HG03139 (cell line): ENCODE measurements around the gene TSHZ3.

Experiments
- ATAC-seq: cut with Tn5 transposase; IDR thresholded peaks from one replicate; pipeline ENCODE4 v1.9.1; 2021; ENCODE audit not compliant: unreplicated experiment

Gene TSHZ3

GRCh38 chr19:31338069-31338776 is 11.0 kb downstream of the TSHZ3 start:
- ATAC-seq, result no peak

- no peak for ATAC-seq
These were observed 12.0 kb downstream of the TSHZ3 start for GRCh38 chr19:31337008-31337914.

GRCh38 chr19:31335716-31336115 is 13.5 kb downstream of the TSHZ3 start:
- no peak for ATAC-seq

- ATAC-seq, result no peak
These were observed 14.2 kb downstream of the TSHZ3 start for GRCh38 chr19:31334849-31335624.

- ATAC-seq, result no peak
These were observed 15.0 kb downstream of the TSHZ3 start for GRCh38 chr19:31334101-31334848.

GRCh38 chr19:31332096-31332495 is 17.1 kb downstream of the TSHZ3 start:
- ATAC-seq, result no peak

GRCh38 chr19:31331536-31331935 is 17.7 kb downstream of the TSHZ3 start:
- ATAC-seq, result no peak

- no peak for ATAC-seq
These were observed 18.5 kb downstream of the TSHZ3 start for GRCh38 chr19:31330761-31331160.

- no peak for ATAC-seq
These were observed 19.0 kb downstream of the TSHZ3 start for GRCh38 chr19:31330237-31330636.

GRCh38 chr19:31329819-31330218 is 19.4 kb downstream of the TSHZ3 start:
- ATAC-seq, result no peak

GRCh38 chr19:31328238-31328637 is 21.0 kb downstream of the TSHZ3 start:
- ATAC-seq, result no peak

- ATAC-seq, result no peak
These were observed 22.8 kb downstream of the TSHZ3 start for GRCh38 chr19:31326329-31327028.

GRCh38 chr19:31325342-31325741 is 23.9 kb downstream of the TSHZ3 start:
- no peak for ATAC-seq

GRCh38 chr19:31319465-31319864 is 29.8 kb downstream of the TSHZ3 start:
- no peak for ATAC-seq

- no peak for ATAC-seq
These were observed 30.3 kb downstream of the TSHZ3 start for GRCh38 chr19:31318790-31319425.

GRCh38 chr19:31317570-31317969 is 31.7 kb downstream of the TSHZ3 start:
- no peak for ATAC-seq

- ATAC-seq, result no peak
These were observed 32.1 kb downstream of the TSHZ3 start for GRCh38 chr19:31317093-31317492.

GRCh38 chr19:31316201-31316951 is 32.9 kb downstream of the TSHZ3 start:
- no peak for ATAC-seq

- no peak for ATAC-seq
These were observed 33.6 kb downstream of the TSHZ3 start for GRCh38 chr19:31315652-31316051.
